ENCODE results near the gene PTPRM.

- TF ChIP-seq, protein P1, sequence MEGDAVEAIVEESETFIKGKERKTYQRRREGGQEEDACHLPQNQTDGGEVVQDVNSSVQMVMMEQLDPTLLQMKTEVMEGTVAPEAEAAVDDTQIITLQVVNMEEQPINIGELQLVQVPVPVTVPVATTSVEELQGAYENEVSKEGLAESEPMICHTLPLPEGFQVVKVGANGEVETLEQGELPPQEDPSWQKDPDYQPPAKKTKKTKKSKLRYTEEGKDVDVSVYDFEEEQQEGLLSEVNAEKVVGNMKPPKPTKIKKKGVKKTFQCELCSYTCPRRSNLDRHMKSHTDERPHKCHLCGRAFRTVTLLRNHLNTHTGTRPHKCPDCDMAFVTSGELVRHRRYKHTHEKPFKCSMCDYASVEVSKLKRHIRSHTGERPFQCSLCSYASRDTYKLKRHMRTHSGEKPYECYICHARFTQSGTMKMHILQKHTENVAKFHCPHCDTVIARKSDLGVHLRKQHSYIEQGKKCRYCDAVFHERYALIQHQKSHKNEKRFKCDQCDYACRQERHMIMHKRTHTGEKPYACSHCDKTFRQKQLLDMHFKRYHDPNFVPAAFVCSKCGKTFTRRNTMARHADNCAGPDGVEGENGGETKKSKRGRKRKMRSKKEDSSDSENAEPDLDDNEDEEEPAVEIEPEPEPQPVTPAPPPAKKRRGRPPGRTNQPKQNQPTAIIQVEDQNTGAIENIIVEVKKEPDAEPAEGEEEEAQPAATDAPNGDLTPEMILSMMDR (IDR thresholded peaks at IDR 0.05): no peak
- TF ChIP-seq EZH2 (IDR thresholded peaks at IDR 0.05): no peak
- TF ChIP-seq EZH2phosphoT487 (IDR thresholded peaks at IDR 0.05): no peak
Measured at GRCh38 chr18:8416212-8417019, 849.3 kb downstream of the PTPRM start.

Data from neural progenitor cell (in vitro differentiated cells).